Stimulated activated effector memory CD8-positive, alpha-beta T cell treated with anti-CD3 and anti-CD28 coated beads, Interleukin-12 subunit alpha, Interleukin-12 subunit beta, amount 100 ng/mL, for 72 hours (primary cell): ENCODE measurements around the gene FBXO2.

ENCODE experiments used
- ATAC-seq: fragments of 150-1000 bp; cut with Tn5 transposase; 2 replicates; pipeline ENCODE4 v1.10.0; 2021
- DNase-seq, 2 donors: peaks; one replicate each; pipeline ENCODE4 v3.0.0; 2021 to 2022; ENCODE audit warnings: low spot score in 2 of 2
- H3K27ac Mint-ChIP-seq: one replicate; pipeline ENCODE4 v1.8.0; 2022; ENCODE audit warnings: mild to moderate bottlenecking, mixed read lengths
- H3K36me3 Mint-ChIP-seq: one replicate; pipeline ENCODE4 v1.8.0; 2022; ENCODE audit warnings: mild to moderate bottlenecking, mixed read lengths
- H3K4me1 Mint-ChIP-seq: one replicate; pipeline ENCODE4 v1.8.0; 2022; ENCODE audit warnings: mixed read lengths
- H3K4me3 Mint-ChIP-seq: one replicate; pipeline ENCODE4 v1.8.0; 2022; ENCODE audit warnings: mild to moderate bottlenecking, mixed read lengths
- H3K9me3 Mint-ChIP-seq: one replicate; pipeline ENCODE4 v1.8.0; 2022; ENCODE audit warnings: mixed read lengths

Gene FBXO2

GRCh38 chr1:11638121-11638520 lies 16.1 kb downstream of the FBXO2 start:
- H3K27ac Mint-ChIP-seq: no peak overlapping the region
- H3K9me3 Mint-ChIP-seq: no peaks in the 10 kb centered on the region
- no peak for DNase-seq
- H3K36me3 Mint-ChIP-seq: peaks cover 11% of the 10 kb centered on the region
- no peak overlapping the region for H3K4me3 Mint-ChIP-seq
- ATAC-seq: no peak
- H3K4me1 Mint-ChIP-seq: no peaks in the 10 kb centered on the region

DNA sequence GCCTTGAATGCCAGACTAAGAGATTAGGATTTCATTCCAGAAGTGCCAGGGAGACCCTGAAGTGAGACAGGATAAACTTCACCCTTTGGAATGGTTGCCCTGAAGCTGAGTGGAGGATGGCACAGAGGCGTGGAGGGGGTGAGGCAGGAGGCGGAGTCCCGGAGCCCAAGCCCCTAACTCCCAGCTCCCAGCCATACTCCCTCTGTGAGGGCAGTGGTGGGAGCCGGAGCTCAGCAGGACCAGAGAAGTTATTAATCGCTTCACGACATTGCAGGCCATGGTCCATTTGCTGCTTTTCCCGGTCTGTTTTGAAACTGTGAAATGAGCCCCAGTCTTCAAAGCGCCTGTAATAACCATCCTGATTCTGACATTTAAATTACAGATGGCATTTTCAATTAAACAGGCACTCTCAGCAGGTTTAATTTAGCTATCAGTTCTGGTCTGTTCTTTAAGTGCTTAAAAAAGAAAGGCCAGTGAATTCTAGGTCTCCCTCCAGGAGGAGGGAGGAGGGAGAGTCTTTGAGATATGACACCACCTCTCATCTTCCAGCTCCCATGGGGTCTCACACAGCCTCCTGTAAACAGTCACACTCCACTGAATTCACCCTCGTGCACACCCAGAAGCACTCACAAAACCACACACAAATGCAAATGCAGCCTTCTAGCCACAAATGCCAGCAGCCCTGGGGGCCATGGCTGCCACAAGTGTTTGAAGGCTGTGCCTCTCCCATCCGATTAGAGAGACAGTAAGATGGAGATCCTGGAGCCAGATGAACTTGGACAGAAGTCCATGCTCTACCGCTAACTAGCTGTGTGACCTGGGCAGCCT lies 19.6 kb downstream of the FBXO2 start:
- Mint-ChIP-seq H3K4me1 (no peaks in the 10 kb centered on the region), H3K36me3 (peaks cover 11% of the 10 kb centered on the region), H3K27ac (no peak overlapping the region), H3K4me3 (no peak overlapping the region), H3K9me3 (no peaks in the 10 kb centered on the region)
- DNase-seq: no peak
- no peak for ATAC-seq

- Mint-ChIP-seq H3K27ac (no peak overlapping the region), H3K4me1 (no peaks in the 10 kb centered on the region), H3K4me3 (no peak overlapping the region), H3K36me3 (no peaks in the 10 kb centered on the region), H3K9me3 (no peaks in the 10 kb centered on the region)
- ATAC-seq: no peak
- DNase-seq: no peak
These were observed 24.8 kb downstream of the FBXO2 start for GRCh38 chr1:11629184-11630016.

DNA sequence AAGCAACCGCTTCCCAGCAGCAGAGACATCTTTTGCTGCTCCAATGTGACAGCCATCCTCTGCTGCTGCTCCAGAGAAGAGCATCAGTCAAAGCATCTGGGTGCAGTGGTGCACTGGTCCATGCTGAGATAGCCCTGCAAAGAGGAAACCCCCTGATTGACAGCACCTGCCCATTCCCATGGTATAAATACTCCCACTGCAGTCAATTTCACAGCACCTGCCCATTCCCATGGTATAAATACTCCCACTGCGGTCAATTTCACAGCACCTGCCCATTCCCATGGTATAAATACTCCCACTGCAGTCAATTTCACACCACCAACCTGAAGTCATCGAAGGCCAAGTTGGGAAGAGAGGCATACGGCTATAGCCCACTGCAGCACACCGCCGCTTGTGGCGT lies 25.5 kb downstream of the FBXO2 start:
- DNase-seq: no peak
- Mint-ChIP-seq H3K4me3 (no peak overlapping the region), H3K4me1 (no peaks in the 10 kb centered on the region), H3K27ac (no peak overlapping the region), H3K9me3 (no peaks in the 10 kb centered on the region), H3K36me3 (no peaks in the 10 kb centered on the region)
- no peak for ATAC-seq

DNA sequence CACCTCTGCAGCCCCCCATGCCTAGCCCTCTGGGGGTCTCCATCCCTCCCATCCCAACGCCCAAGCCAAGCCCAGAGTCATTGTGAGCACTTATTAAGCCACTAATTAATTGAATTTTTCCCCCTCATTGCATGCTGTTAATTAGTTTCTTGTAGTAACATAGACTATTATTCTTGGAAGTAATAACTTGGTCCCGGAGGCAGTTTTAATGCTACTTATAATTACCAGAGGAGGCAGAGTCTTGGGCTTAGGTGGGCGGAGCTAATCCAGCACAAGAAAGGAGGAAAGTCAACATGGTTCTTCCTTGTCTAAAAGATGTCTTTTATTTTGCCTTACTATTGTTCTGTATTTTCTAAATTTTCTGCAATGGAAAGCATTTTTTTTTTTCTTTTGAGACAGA lies 27.7 kb downstream of the FBXO2 start:
- no peaks in the 10 kb centered on the region for H3K36me3 Mint-ChIP-seq
- H3K4me1 Mint-ChIP-seq: no peaks in the 10 kb centered on the region
- no peak overlapping the region for H3K4me3 Mint-ChIP-seq
- no peak for DNase-seq
- no peaks in the 10 kb centered on the region for H3K9me3 Mint-ChIP-seq
- H3K27ac Mint-ChIP-seq: no peak overlapping the region
- no peak for ATAC-seq

DNA sequence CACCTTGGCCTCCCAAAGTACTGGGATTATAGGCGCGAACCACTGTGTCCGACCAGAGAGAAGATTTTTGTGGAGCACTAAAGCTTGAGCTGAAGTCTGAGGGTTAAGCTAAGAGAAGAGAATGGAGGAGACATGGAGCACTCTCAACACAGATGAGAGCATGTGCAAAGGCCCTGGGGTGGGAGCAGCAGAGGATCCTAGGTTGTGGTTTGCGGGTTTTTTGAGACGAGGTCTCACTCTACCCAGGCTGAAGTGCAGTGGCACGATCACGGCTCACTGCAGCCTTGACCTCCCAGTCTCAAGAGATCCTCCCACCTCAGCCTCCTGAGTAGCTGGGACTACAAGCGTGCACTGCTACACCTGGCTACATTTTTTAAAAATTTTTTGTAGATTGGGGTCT lies 30.5 kb downstream of the FBXO2 start:
- Mint-ChIP-seq H3K9me3 (no peaks in the 10 kb centered on the region), H3K4me1 (no peaks in the 10 kb centered on the region), H3K27ac (no peak overlapping the region), H3K4me3 (no peak overlapping the region), H3K36me3 (no peaks in the 10 kb centered on the region)
- no peak for ATAC-seq
- DNase-seq: no peak

DNA sequence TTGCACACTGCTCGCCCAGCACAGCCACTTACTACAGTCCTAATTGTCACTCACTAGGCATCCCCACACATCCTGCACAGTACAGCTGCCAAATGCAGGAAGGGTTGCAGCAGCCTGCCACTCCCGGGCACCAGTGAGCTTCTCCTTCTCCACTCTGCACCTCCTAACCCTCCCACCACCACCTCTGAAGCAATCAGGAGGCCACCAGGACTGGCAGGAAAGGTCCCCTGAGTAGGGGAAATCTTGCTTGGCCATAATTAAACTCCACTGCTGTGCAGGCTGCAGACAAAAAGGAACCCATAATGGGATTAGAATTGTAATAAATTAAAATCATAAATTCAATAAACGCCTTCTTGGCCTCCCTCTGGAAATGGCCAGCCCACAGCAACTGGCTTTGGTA lies 31.8 kb downstream of the FBXO2 start:
- H3K9me3 Mint-ChIP-seq: no peaks in the 10 kb centered on the region
- no peak for DNase-seq
- no peaks in the 10 kb centered on the region for H3K36me3 Mint-ChIP-seq
- peak; percentile 21 for ATAC-seq
- no peak overlapping the region for H3K27ac Mint-ChIP-seq
- H3K4me1 Mint-ChIP-seq: no peaks in the 10 kb centered on the region
- no peak overlapping the region for H3K4me3 Mint-ChIP-seq

- Mint-ChIP-seq H3K4me1 (no peaks in the 10 kb centered on the region), H3K36me3 (no peaks in the 10 kb centered on the region), H3K9me3 (no peaks in the 10 kb centered on the region), H3K27ac (no peak overlapping the region), H3K4me3 (no peak overlapping the region)
- DNase-seq (no peak), ATAC-seq (no peak)
These were observed 33.3 kb downstream of the FBXO2 start for GRCh38 chr1:11620924-11621323.

DNA sequence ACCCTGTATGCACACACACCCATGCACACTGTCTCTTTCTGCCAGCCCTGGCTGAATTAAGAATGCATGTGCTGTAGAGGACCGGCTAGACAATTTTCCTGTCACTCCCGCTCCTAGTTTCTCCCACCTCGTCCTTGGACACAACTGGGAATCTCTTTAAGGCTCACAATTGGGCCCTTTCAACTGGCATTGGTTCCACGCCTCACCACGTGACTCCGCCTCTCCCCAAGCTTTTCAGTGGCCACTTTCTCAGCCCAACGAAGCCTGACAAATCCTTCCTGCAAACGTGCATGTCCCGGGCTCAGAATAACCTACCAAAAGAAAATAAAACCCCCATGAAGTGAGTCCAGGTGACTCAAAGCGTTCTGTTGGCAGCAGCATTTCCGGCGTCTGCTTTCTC lies 33.8 kb downstream of the FBXO2 start:
- Mint-ChIP-seq H3K9me3 (no peaks in the 10 kb centered on the region), H3K27ac (no peak overlapping the region)

GRCh38 chr1:11617741-11618140 lies 36.5 kb downstream of the FBXO2 start:
- Mint-ChIP-seq H3K4me3 (no peak overlapping the region), H3K27ac (no peak overlapping the region)
- no peak for ATAC-seq

More for the DNA sequence above, 33.8 kb downstream of the FBXO2 start:
- Mint-ChIP-seq H3K4me3 (no peak overlapping the region), H3K4me1 (no peaks in the 10 kb centered on the region), H3K36me3 (no peaks in the 10 kb centered on the region)
- no peak for ATAC-seq
- no peak for DNase-seq

GRCh38 chr1:11617314-11617713 lies 36.9 kb downstream of the FBXO2 start:
- ATAC-seq (no peak), DNase-seq (no peak)
- Mint-ChIP-seq H3K27ac (no peak overlapping the region), H3K36me3 (no peaks in the 10 kb centered on the region), H3K4me1 (no peaks in the 10 kb centered on the region), H3K4me3 (no peak overlapping the region), H3K9me3 (no peaks in the 10 kb centered on the region)

More at GRCh38 chr1:11617741-11618140, 36.5 kb downstream of the FBXO2 start:
- no peaks in the 10 kb centered on the region for H3K36me3 Mint-ChIP-seq
- DNase-seq: no peak
- no peaks in the 10 kb centered on the region for H3K4me1 Mint-ChIP-seq
- H3K9me3 Mint-ChIP-seq: no peaks in the 10 kb centered on the region

- Mint-ChIP-seq H3K4me1 (no peaks in the 10 kb centered on the region), H3K27ac (no peak overlapping the region), H3K36me3 (no peaks in the 10 kb centered on the region), H3K9me3 (no peaks in the 10 kb centered on the region), H3K4me3 (no peak overlapping the region)
- ATAC-seq (no peak), DNase-seq (no peak)
These were observed 37.5 kb downstream of the FBXO2 start for GRCh38 chr1:11616766-11617165.

DNA sequence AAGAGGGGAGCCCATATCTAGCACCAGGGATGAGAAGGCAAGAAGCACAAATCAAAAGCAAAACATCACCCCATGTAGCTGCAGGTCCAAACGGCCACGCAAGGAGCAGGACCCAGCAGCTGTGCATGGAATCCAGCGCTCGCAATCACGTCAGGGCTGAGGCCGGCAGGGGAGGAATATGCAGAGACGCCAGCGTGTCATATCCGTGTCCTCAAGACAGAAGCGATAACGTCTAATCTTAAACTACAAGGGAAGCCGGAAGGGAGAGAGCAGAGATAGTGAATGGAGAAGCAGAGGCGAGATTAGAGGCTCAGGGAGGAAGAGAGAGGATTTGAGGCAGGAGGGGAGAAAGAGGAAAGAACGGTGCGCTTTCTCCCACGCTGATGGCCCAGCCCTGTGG lies 39.1 kb downstream of the FBXO2 start:
- ATAC-seq (no peak), DNase-seq (no peak)
- Mint-ChIP-seq H3K9me3 (no peaks in the 10 kb centered on the region), H3K4me3 (no peak overlapping the region), H3K27ac (no peak overlapping the region), H3K36me3 (no peaks in the 10 kb centered on the region), H3K4me1 (no peaks in the 10 kb centered on the region)

DNA sequence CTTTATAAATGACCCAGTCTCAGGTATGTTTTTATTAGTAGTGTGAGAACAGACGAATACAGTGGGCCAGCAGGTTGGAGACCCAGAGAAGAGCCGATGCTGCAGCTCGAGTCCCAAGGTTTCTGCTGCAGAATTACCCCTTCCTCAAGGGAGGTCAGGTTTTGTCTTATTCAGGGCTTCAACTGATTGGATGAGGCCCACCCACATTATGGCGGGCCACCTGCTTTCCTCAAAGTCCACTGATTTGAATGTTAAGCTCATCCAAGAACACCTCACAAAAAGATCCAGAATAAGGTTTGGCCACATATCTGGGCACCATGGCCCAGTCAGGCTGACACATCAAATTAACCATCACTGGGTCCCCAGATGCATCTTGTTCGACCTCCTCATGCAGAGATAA lies 40.9 kb downstream of the FBXO2 start:
- H3K4me1 Mint-ChIP-seq: no peaks in the 10 kb centered on the region
- H3K36me3 Mint-ChIP-seq: no peaks in the 10 kb centered on the region
- DNase-seq: no peak
- no peak for ATAC-seq
- no peak overlapping the region for H3K27ac Mint-ChIP-seq
- no peak overlapping the region for H3K4me3 Mint-ChIP-seq
- no peaks in the 10 kb centered on the region for H3K9me3 Mint-ChIP-seq

- no peak for DNase-seq
- H3K4me3 Mint-ChIP-seq: no peak overlapping the region
- no peaks in the 10 kb centered on the region for H3K4me1 Mint-ChIP-seq
- no peak overlapping the region for H3K27ac Mint-ChIP-seq
- no peak for ATAC-seq
- no peaks in the 10 kb centered on the region for H3K36me3 Mint-ChIP-seq
- no peaks in the 10 kb centered on the region for H3K9me3 Mint-ChIP-seq
These were observed 42.4 kb downstream of the FBXO2 start for GRCh38 chr1:11611638-11612327.
